ENCODE measurements around the gene IREB2. TPM values are rescaled to one million over a fixed set of nuclear protein-coding genes. Genes with fewer than 3 reads are reported as not detected.
"Not testable (repeated sequence)": the region's sequence is repeated elsewhere in the genome, so short reads cannot be mapped to it uniquely, and the experiment has no call there.

Gene IREB2
- total RNA-seq, 1 donor from 2014 or later, result 82.4 TPM

GRCh38 chr15:78398076-78398825 is 39.8 kb upstream of the IREB2 start:
- no peaks in the 10 kb centered on the region for H3K27me3 Mint-ChIP-seq (ENCODE audit: unreplicated experiment)
- peaks cover 6% of the 10 kb centered on the region for H3K36me3 Mint-ChIP-seq (ENCODE audit: unreplicated experiment)
- H3K27ac Mint-ChIP-seq (ENCODE audit: unreplicated experiment), result no peak overlapping the region
- no peaks in the 10 kb centered on the region for H3K4me1 Mint-ChIP-seq (ENCODE audit: low read depth, unreplicated experiment)
- peaks cover 1% of the 10 kb centered on the region for H3K9me3 Mint-ChIP-seq (ENCODE audit: unreplicated experiment)
- no peak overlapping the region for H3K4me3 Mint-ChIP-seq (ENCODE audit: unreplicated experiment)
- TF ChIP-seq CTCF (IDR thresholded peaks at IDR 0.05; ENCODE audit: partially characterized antibody, unreplicated experiment), result no peak
- no peak for DNase-seq

- Mint-ChIP-seq H3K27me3 (ENCODE audit: unreplicated experiment) (no peaks in the 10 kb centered on the region), H3K4me1 (ENCODE audit: low read depth, unreplicated experiment) (no peaks in the 10 kb centered on the region), H3K36me3 (ENCODE audit: unreplicated experiment) (peaks cover 6% of the 10 kb centered on the region), H3K9me3 (ENCODE audit: unreplicated experiment) (peaks cover 1% of the 10 kb centered on the region), H3K27ac (ENCODE audit: unreplicated experiment) (no peak overlapping the region), H3K4me3 (ENCODE audit: unreplicated experiment) (no peak overlapping the region)
- no peak for DNase-seq
- TF ChIP-seq CTCF (IDR thresholded peaks at IDR 0.05; ENCODE audit: partially characterized antibody, unreplicated experiment), result no peak
Measured at GRCh38 chr15:78399091-78399490, 38.9 kb upstream of the IREB2 start.

GRCh38 chr15:78402061-78402610 is 35.9 kb upstream of the IREB2 start:
- DNase-seq, result no peak
- no peak overlapping the region for H3K4me3 Mint-ChIP-seq (ENCODE audit: unreplicated experiment)
- no peaks in the 10 kb centered on the region for H3K4me1 Mint-ChIP-seq (ENCODE audit: low read depth, unreplicated experiment)
- no peaks in the 10 kb centered on the region for H3K9me3 Mint-ChIP-seq (ENCODE audit: unreplicated experiment)
- H3K27ac Mint-ChIP-seq (ENCODE audit: unreplicated experiment), result no peak overlapping the region
- peaks cover 2% of the 10 kb centered on the region for H3K27me3 Mint-ChIP-seq (ENCODE audit: unreplicated experiment)
- no peak for TF ChIP-seq CTCF (IDR thresholded peaks at IDR 0.05; ENCODE audit: partially characterized antibody, unreplicated experiment)
- no peaks in the 10 kb centered on the region for H3K36me3 Mint-ChIP-seq (ENCODE audit: unreplicated experiment)

- Mint-ChIP-seq H3K27ac (ENCODE audit: unreplicated experiment) (no peak overlapping the region), H3K27me3 (ENCODE audit: unreplicated experiment) (peaks cover 2% of the 10 kb centered on the region), H3K4me3 (ENCODE audit: unreplicated experiment) (no peak overlapping the region), H3K4me1 (ENCODE audit: low read depth, unreplicated experiment) (no peaks in the 10 kb centered on the region), H3K9me3 (ENCODE audit: unreplicated experiment) (no peaks in the 10 kb centered on the region), H3K36me3 (ENCODE audit: unreplicated experiment) (no peaks in the 10 kb centered on the region)
- TF ChIP-seq CTCF (IDR thresholded peaks at IDR 0.05; ENCODE audit: partially characterized antibody, unreplicated experiment), result no peak
- no peak for DNase-seq
Measured at GRCh38 chr15:78404125-78404524, 33.9 kb upstream of the IREB2 start.

GRCh38 chr15:78404796-78405195 is 33.2 kb upstream of the IREB2 start:
- H3K4me1 Mint-ChIP-seq (ENCODE audit: low read depth, unreplicated experiment); H3K4me3 Mint-ChIP-seq (ENCODE audit: unreplicated experiment); DNase-seq; H3K27me3 Mint-ChIP-seq (ENCODE audit: unreplicated experiment); H3K36me3 Mint-ChIP-seq (ENCODE audit: unreplicated experiment); H3K27ac Mint-ChIP-seq (ENCODE audit: unreplicated experiment); H3K9me3 Mint-ChIP-seq (ENCODE audit: unreplicated experiment): not testable (repeated sequence)

Measured in glutamatergic neuron (in vitro differentiated cells).